CD4-positive, alpha-beta T cell treated with Interleukin-17A for 4 hours (primary cell): ENCODE results near the gene IFI35.
"Not testable (repeated sequence)": the region's sequence is repeated elsewhere in the genome, so short reads cannot be mapped to it uniquely, and the experiment has no call there.

Source experiments
- DNase-seq: peaks from one replicate; pipeline ENCODE4 v3.0.0-alpha.2; 2020; ENCODE audit warnings: mixed read lengths

Gene IFI35

DNA sequence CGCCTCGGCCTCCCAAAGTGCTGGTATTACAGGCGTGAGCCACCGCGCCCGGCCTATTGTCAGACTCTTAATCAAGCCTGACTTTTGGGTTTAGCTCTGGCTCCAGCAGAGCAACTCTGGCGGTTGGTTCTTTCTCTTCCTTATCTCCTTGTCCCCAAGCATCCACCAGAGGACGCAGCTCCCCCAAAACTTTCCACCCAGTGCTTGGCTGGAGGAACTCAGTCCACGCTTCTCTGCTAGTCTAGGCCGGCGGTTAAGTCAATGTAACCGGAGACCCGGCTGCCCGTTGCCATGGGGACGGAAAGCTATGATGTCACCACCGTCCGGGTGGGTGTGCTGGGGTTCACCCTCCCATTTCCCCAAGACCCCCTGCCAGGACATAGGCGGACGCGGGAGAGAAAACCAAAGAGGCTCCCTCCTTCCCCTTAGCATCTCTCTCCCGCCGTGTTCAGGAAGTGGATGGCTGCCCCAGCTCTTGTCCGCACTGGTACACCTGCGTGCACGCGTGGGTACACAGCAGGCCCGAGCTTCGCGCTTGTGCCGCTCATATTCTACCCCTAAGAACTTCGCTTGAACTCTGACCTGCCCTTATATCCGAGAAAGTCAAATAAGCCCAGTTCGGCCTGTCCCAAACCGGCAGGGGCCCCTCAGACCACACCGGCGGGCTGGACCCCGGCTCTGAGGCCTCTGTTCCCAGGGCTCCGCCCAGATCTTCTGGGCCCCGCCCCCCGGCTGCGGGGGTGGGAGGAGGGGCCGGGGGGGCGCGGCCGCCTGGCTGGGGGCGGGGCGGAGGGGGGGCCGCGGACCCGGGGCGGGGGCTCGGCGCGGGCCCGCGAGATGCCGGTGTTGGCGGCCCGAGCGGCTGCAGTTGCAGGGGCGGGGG lies 18.1 kb downstream of the IFI35 start, which contains the start of gene RND2:
RND2 (plus strand) TSS at position 825 of the 883 bp plus-strand sequence. CDS start 117 bp downstream, outside the sequence.
- peak; percentile 87 for DNase-seq

- no peak for DNase-seq
Observed at GRCh38 chr17:43025290-43025657, 18.7 kb downstream of the IFI35 start.

DNA sequence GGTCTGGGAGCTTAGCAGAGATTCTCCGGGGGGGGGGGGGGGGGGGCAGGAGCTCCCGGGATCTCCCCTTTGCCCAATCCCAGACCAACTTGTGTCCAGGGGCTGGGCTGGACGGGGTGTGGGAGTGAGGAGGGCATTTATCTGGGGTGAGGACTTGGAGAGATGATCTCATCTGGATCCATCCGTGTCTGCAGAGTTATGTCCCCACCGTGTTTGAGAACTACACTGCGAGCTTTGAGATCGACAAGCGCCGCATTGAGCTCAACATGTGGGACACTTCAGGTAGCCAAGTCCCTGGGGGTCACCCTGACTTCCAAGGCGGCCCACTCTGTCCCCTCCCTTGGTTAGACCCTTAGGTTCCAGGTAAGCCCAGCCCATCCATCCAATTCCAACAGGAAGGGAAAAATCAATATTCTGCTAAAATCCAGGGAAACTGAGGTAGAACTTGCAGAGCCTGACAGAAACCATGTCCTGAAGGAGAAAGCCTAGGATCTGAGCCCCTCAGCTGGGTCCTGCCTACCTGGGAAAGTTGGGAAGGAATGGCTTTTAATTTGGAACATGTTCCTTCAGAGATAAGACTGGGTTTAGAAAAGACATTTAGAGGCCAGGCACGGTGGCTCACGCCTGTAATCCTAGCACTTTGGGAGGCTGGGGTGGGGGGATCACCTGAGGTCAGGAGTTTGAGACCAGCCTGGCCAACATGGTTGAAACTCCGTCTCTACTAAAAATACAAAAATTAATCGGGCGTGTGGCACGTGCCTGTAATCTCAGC lies 19.4 kb downstream of the IFI35 start:
- DNase-seq, result no peak

GRCh38 chr17:43026595-43026994 lies 20.0 kb downstream of the IFI35 start:
- no peak for DNase-seq

DNA sequence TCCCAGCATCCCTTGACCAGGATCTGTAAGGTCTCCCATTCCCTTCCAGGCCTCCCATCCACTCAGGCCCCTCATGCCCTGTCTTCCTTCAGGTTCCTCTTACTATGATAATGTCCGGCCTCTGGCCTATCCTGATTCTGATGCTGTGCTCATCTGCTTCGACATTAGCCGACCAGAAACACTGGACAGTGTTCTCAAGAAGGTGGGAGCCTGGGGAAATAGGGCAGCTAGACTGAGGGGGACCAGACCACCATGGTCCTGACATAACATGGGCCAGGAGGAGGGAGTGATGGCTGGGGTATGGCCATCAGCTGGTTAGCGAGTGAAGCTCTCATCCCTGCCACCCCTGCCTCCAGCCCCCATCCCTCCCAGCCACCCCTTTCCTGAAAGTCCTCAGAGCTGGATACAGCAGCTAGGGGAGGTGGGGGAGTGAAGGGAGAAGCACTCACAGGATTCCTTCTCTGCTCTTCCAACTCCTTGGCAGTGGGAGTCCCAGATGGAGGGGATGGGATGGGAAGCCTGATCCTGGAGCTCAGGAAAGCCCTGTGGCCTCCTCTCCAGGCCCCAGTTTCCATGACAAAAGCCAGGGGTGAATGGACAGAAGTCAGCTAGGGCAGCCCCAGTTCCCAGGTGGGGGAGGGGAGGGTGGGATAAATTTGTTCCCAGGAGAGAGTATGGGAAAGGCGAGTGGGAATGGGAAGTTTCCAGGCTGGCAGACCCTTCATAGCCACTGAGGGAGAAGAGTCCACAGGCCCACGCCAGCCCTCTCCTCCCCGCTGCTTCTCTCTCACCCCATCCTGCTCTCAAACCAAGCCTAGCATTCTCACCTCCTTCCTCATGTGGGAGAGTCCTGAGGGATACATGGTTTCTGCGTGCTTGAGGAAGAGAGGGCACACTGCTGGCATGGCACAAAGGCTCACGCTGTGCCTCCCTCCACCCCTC lies 20.8 kb downstream of the IFI35 start:
- no peak for DNase-seq

DNA sequence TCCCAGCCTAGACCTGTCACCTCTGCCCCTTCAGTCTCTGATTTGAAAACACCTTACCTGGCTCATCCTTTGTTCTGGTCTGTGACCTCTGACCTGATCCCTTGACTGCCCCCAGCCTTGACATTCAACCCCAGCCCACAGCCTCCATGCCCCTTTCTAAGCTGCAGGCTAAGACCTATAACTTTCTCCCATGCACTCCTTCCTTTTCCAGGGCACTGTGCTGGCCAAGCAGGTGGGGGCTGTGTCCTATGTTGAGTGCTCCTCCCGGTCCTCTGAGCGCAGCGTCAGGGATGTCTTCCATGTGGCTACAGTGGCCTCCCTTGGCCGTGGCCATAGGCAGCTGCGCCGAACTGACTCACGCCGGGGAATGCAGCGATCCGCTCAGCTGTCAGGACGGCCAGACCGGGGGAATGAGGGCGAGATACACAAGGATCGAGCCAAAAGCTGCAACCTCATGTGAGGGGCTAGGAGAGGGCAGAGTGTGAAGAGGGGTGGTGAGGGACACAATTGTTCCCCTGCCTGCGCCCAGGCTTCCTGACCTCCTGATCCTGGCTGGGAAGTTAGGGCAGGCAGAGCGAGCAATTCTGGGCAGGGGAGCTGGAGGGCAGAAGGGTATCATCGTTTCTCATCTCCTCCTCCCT lies 21.8 kb downstream of the IFI35 start:
- no peak for DNase-seq

DNA sequence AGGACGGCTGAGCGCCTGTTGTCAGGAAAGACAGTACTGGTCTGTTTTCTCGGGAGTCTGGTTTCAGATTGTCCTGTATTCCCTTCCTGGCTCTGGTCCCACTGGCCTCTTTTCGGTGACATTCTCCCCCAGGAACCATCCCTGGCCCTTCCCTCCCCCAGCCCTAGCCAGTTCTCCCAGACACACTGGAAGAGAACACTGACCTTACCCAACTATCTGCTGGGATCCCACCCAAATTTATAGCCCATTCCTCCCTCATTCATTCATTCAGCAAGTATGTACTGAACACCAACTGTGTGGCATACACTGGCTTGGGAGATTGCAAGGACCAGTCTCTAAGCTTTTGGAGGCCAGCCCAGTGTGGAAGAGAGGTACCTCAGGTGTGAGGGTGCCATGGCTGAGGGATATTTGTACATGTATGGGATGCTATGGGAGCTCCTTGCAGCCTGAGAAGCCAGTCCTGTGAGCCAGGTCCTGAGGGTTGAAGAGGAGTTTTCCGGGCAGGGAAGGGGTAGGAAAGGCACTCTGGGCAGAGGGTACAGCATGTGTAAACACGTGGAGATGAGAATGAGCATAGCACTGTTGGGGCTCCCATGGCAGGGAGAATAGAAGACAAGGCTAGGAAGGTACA lies 23.7 kb downstream of the IFI35 start:
- no peak for DNase-seq

- DNase-seq, result no peak
Observed at GRCh38 chr17:43031666-43032065, 25.1 kb downstream of the IFI35 start.

DNA sequence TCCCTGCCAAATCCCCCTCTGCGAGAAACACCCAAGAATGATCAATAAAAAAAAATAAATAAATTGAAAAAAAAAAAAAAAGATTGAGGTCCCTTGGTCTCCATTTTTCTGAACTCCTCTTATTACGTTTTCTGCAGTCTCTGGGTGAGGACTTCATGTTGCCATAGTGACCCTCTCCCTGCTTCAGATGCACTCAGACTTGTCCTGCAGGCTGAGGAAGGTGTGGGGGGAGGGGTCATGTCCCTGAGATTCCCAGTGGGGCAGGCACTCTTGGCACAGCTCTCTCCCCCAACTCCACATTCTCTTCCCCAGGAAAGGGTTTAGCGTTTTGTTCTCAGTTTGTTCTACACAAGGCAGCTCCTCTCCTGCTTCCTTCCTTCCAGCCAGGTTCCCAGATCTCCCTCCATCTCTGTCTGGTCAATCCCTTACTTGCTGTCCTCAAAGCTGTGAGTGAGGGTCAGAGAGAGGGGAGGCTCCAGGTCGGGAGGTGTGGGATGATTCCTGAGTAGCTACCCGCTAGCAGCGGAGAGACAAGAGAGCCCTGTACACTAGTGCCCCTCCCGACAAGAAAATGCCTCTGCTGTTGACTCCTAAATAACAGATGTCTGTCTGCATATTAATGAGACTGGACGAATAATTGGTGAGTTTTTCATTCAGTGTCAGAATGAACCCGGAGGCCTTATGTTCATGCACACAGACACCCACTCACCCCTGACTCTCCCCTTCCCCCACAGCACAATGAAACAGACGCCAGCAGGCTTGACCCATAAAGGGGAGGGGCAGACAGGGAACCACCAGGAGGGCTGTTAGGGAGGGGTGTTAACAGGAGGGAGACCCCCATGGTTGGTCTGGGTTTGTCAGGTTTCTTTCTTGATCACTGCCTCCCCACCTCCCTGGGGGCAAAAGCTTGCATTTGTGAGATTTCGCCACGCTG lies 27.6 kb downstream of the IFI35 start:
- no peak for DNase-seq

DNA sequence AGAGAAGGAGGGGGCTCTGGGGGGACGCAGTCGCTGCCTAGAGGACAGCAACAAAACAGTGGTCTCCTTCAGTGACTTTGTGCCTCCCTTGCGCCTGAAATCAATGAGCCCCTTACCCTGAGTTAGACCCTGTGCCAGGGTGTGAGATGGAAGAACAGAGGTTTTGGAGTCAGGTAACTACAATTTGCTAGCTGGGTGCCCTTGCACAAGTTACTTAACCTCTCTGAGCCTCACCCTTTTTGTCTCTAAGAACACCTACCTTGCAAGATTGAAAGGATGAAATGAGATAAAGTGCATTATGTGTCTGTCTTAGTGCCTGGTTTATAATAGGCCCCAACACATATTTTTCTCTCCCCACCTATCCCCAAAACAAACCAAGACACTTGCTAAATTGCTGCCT lies 28.3 kb downstream of the IFI35 start:
- no peak for DNase-seq

- DNase-seq, result no peak
Observed at GRCh38 chr17:43039646-43040045, 33.1 kb downstream of the IFI35 start.

DNA sequence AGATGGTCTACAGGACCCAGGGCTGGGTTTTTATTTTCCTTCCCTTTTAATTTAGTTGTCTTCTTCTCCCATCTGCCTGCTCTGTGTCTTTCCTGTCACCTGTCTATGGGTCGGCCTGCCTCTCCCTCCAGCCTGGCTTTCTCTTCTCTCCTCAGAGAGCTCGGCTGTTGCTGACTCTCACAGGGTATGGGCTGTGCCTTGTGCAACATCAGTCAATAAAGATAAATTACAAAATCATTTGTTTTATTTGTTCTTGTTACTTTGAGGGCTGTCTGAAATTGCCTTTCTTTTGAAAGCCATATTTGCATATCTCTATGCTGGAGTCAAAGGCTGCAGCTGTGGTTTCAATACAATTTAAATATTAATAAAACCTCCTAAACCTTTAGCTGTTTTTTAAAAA lies 34.1 kb downstream of the IFI35 start:
- DNase-seq, result no peak

DNA sequence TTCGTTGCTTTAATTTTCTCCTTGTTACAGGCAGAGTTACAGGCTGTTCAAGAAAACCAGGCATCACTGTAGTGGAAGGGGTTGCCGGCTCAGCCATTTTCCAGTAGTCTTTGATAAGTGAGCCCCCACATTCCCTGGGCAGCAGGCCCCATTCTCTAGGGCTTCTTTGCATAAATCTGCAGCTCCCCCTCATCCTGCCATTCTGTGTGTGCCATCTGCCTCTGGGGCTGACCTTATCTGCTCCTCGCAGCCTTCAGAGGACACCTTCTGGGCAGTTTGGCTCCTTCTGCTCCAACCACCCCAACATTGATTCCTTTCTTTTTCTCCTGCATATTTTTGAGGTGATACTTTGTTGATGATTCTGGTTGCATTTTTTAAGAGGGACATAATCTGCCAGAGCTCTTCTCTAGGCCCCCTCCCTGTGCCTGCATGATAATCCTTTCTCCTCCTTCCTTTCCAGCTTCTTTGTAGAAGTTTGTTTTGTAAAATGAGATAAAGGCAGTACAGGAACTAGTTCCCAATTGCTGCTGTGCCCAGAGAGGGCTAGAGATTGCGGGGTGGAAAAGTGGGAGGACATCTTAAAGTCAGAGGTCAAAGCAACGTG lies 35.5 kb downstream of the IFI35 start:
- no peak for DNase-seq

DNA sequence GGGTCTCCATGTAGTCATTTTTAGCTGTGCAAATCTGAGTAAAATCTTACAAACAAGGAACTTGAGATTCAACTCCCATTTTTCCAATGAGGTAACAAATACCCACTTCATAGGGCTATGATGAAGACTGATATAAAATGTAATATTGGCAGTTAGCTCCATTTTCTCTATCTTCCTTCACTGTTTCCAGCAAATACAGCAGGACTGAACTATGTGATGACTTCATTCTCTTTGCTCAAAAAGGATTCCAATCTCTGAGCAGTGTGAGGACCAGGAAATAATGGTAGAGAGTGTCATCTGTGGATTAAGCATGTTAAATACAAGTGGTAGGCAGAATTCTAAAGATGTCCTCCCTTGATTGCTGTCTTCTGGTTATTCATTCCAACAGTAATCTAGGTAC lies 36.7 kb downstream of the IFI35 start:
- DNase-seq, result no peak

DNA sequence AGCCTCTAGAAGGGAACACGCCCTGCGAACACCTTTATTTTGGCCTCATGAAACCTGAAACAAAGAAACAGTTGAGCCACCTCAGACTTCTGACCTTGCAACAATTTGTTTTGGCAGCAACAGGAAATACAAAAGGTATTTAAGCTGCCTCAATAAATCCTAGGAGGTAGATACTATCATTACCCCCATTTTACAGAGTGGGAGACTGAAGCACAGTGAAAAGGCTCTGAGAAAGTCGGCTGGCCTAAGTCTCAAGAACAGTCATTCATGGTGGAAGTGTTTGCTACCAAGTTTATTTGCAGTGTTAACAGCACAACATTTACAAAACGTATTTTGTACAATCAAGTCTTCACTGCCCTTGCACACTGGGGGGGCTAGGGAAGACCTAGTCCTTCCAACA lies 37.4 kb downstream of the IFI35 start:
- DNase-seq, result no peak

DNA sequence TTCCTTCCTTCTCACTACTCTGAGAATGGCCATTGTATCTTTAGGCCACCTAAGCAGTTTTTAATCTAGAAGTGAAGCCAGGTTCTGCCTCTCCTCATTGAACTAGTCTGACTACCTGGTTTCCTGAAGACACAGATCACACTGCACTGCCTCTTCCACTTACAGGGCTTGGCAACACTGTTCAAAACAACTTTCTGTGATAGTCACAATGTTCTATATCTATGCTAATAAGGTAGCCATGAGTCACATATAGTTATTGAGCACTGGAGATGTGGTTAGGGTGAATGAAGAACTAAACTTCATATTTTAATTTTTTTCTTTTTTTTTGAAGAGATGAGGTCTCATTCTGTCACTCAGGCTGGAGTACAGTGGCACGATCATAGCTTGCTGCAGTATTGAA lies 45.4 kb downstream of the IFI35 start:
- no peak for DNase-seq

DNA sequence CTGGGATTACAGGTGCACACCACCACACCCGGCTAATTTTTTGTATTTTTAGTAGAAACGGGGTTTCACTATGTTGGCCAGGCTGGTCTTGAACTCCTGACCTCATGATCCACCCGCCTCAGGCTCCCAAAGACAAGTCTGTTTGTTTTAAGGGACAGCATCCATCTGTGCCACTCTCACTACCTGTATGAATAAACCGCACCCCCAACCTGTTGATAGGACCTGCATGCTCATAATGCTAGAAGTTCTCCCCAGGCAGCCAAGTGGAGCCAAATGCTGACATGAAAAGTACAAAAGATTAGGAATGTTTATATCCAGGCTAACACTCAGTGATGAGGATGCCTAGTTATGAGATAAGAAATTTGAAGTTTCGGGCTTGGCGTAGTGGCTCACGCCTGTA lies 46.4 kb downstream of the IFI35 start:
- DNase-seq, result not testable (repeated sequence)

DNA sequence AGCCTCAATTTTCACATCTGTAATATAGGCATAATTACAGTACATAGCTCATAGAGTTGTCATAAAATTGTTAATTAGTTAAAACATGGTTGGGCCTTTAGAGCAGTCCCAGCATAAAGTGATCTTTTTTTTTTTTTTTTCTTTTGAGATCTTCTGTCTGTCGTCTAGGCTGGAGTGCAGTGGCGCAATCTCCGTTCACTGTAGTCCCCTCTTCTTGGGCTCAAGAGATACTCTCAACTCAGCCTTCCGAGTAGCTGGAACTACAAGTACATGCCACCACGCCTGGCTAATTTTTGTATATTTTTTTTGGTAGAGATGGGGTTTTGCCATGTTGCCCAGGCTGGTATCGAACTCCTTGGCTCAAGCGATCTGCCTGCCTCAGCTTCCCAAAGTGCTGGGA lies 49.5 kb downstream of the IFI35 start:
- no peak for DNase-seq

- no peak for DNase-seq
Observed at GRCh38 chr17:43062984-43063638, 56.5 kb downstream of the IFI35 start.
